SJCRH30 (cell line): ENCODE data around the gene TBXAS1. TPM values are rescaled to one million over a fixed set of nuclear protein-coding genes. Genes with fewer than 3 reads are reported as not detected.

Source experiments
- DNase-seq, 2 experiments: peaks; one replicate each; pipeline ENCODE4 v3.0.0-alpha.2; 2015 to 2020
- H3K27ac ChIP-seq: fragments of 250-450 bp; sonication (Bioruptor Pico); 2 replicates; pipeline ENCODE4 v1.5.1; 2020; ENCODE audit warnings: mild to moderate bottlenecking, moderate library complexity
- H3K27me3 ChIP-seq: fragments of 250-450 bp; sonication (Bioruptor Pico); 2 replicates; pipeline ENCODE4 v1.5.1; 2020; ENCODE audit warnings: mild to moderate bottlenecking, moderate library complexity
- H3K36me3 ChIP-seq: fragments of 250-450 bp; sonication (Bioruptor Pico); 2 replicates; pipeline ENCODE4 v1.5.1; 2020; ENCODE audit warnings: mild to moderate bottlenecking, moderate library complexity
- H3K4me1 ChIP-seq: fragments of 250-450 bp; sonication (Bioruptor Pico); 2 replicates; pipeline ENCODE4 v1.5.1; 2020; ENCODE audit warnings: mild to moderate bottlenecking, moderate library complexity
- H3K4me3 ChIP-seq: fragments of 250-450 bp; sonication (Bioruptor Pico); 2 replicates; pipeline ENCODE4 v1.5.1; 2020; ENCODE audit warnings: mild to moderate bottlenecking, moderate library complexity
- H3K9me3 ChIP-seq: fragments of 250-450 bp; sonication (Bioruptor Pico); replicated peaks from 2 replicates; pipeline ENCODE4 v1.5.1; 2020; ENCODE audit warnings: mild to moderate bottlenecking, moderate library complexity
- total RNA-seq: library from RNA; depleted of rRNA; stranded (reverse); fragments of >200 nt; shearing (Covaris generic); gene quantifications from 2 replicates; pipeline ENCODE4 v1.2.3, GENCODE V29; 2014

Gene TBXAS1
- total RNA-seq, 1 experiment from 2014 or later, result 2.9 TPM

GRCh38 chr7:139941866-139942265 lies 112.8 kb downstream of the TBXAS1 start:
- Histone ChIP-seq H3K36me3 (no peaks in the 10 kb centered on the region), H3K27ac (no peak overlapping the region), H3K4me1 (no peaks in the 10 kb centered on the region), H3K4me3 (no peak overlapping the region), H3K27me3 (no peaks in the 10 kb centered on the region), H3K9me3 (no peaks in the 10 kb centered on the region)
- DNase-seq, result no peak

- DNase-seq, result no peak
- no peaks in the 10 kb centered on the region for H3K4me1 ChIP-seq
Observed at GRCh38 chr7:139942636-139943035, 113.6 kb downstream of the TBXAS1 start.

GRCh38 chr7:139943401-139943800 lies 114.3 kb downstream of the TBXAS1 start:
- H3K4me1 ChIP-seq, result no peaks in the 10 kb centered on the region
- H3K27ac ChIP-seq, result no peak overlapping the region
- no peaks in the 10 kb centered on the region for H3K36me3 ChIP-seq
- DNase-seq, result no peak
- H3K4me3 ChIP-seq, result no peak overlapping the region
- H3K9me3 ChIP-seq, result no peaks in the 10 kb centered on the region
- no peaks in the 10 kb centered on the region for H3K27me3 ChIP-seq

More at GRCh38 chr7:139942636-139943035, 113.6 kb downstream of the TBXAS1 start:
- no peaks in the 10 kb centered on the region for H3K36me3 ChIP-seq
- H3K27ac ChIP-seq, result no peak overlapping the region
- H3K4me3 ChIP-seq, result no peak overlapping the region
- no peaks in the 10 kb centered on the region for H3K9me3 ChIP-seq
- no peaks in the 10 kb centered on the region for H3K27me3 ChIP-seq

DNA sequence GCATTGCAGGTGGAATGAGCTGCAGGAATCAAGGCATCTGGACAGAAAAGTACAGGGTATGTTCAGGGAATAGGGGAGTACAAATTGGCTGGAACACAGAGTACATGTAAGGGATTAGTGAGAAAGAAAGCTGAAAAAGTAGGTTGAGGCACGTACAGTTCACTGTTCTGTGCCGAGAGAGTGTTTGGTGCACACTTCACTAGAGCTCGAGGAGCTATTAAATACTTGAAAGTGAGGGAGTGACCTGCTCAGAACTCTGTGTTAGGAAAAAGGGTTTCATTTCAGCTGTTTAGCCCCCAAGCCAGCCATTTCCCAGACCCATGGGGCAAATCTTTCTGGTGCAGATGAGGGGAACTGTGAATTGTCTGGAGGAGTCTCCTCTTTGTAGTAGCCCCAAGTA lies 115.2 kb downstream of the TBXAS1 start:
- H3K9me3 ChIP-seq, result no peaks in the 10 kb centered on the region
- no peak overlapping the region for H3K27ac ChIP-seq
- no peak overlapping the region for H3K4me3 ChIP-seq
- H3K4me1 ChIP-seq, result no peaks in the 10 kb centered on the region
- no peaks in the 10 kb centered on the region for H3K27me3 ChIP-seq
- DNase-seq, result no peak
- H3K36me3 ChIP-seq, result no peaks in the 10 kb centered on the region

GRCh38 chr7:139946533-139946932 lies 117.5 kb downstream of the TBXAS1 start:
- H3K27me3 ChIP-seq, result no peaks in the 10 kb centered on the region
- no peak for DNase-seq
- H3K9me3 ChIP-seq, result no peaks in the 10 kb centered on the region
- H3K27ac ChIP-seq, result no peak overlapping the region
- no peak overlapping the region for H3K4me3 ChIP-seq
- H3K4me1 ChIP-seq, result no peaks in the 10 kb centered on the region
- no peaks in the 10 kb centered on the region for H3K36me3 ChIP-seq

GRCh38 chr7:139947021-139947420 lies 118.0 kb downstream of the TBXAS1 start:
- Histone ChIP-seq H3K27me3 (no peaks in the 10 kb centered on the region), H3K36me3 (no peaks in the 10 kb centered on the region), H3K4me3 (no peak overlapping the region), H3K4me1 (no peaks in the 10 kb centered on the region), H3K9me3 (no peaks in the 10 kb centered on the region), H3K27ac (no peak overlapping the region)
- DNase-seq, result no peak

GRCh38 chr7:139948167-139948566 lies 119.1 kb downstream of the TBXAS1 start:
- no peak for DNase-seq
- H3K27ac ChIP-seq, result no peak overlapping the region
- H3K36me3 ChIP-seq, result no peaks in the 10 kb centered on the region
- H3K27me3 ChIP-seq, result no peaks in the 10 kb centered on the region
- no peak overlapping the region for H3K4me3 ChIP-seq
- no peaks in the 10 kb centered on the region for H3K9me3 ChIP-seq
- H3K4me1 ChIP-seq, result no peaks in the 10 kb centered on the region

DNA sequence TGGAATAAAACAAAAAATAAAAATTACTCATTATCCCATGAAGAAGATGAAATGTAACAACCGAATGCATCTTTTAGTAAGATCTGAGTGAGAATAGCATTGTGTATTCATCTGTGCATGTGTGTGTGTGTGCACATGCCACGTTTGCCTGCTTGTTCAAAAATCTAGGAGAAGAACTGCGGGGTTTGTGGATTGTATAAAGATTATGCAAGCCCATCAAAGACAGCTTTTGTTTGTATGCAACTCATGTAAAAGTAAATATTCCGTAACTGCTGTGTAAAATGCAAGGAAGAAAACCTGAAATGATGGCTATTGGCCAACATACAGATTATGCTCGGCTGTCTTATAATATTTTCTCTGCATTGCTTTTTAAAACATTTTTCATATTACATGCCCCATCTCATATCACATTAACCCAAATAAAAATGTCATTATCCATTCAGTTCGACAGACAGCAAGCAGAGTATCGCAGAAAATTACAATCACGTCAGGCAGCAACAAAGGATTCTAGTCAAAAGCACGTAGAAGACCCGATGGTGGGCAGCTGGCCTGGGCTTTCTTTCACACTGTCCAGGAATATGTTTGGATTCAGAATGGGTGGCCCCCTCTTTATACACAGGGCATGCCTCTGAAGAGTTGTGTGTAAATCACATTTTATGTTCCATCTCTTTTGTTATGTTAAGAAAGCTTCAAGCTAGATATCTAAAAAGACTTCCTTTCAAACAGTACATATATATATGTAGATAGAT lies 119.7 kb downstream of the TBXAS1 start:
- DNase-seq, result no peak
- no peak overlapping the region for H3K4me3 ChIP-seq
- no peaks in the 10 kb centered on the region for H3K9me3 ChIP-seq
- no peak overlapping the region for H3K27ac ChIP-seq
- no peaks in the 10 kb centered on the region for H3K36me3 ChIP-seq
- no peaks in the 10 kb centered on the region for H3K4me1 ChIP-seq
- H3K27me3 ChIP-seq, result no peaks in the 10 kb centered on the region

DNA sequence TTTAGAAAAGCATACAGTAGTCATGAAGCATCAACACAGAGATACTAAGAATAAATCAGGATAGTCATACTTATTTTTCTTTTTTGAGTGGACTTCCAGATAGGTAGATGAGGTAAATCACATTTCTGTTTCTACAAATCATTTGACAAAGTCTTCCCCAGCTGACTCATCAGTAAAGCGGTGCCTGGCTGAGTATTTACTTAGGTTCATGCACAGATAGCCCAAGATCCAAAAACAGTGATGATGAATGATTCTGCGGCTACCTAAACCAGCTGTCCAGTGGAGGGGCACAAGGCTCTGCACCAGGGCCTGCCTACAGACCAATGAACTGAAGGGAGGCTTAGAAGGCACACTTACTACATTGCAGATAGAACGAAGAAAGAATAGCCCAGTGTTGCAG lies 120.6 kb downstream of the TBXAS1 start:
- Histone ChIP-seq H3K36me3 (no peaks in the 10 kb centered on the region), H3K9me3 (no peaks in the 10 kb centered on the region), H3K27ac (no peak overlapping the region), H3K4me3 (no peak overlapping the region), H3K27me3 (peaks cover 2% of the 10 kb centered on the region; the same call in 1 of the 2 replicates), H3K4me1 (no peaks in the 10 kb centered on the region)
- DNase-seq, result no peak

DNA sequence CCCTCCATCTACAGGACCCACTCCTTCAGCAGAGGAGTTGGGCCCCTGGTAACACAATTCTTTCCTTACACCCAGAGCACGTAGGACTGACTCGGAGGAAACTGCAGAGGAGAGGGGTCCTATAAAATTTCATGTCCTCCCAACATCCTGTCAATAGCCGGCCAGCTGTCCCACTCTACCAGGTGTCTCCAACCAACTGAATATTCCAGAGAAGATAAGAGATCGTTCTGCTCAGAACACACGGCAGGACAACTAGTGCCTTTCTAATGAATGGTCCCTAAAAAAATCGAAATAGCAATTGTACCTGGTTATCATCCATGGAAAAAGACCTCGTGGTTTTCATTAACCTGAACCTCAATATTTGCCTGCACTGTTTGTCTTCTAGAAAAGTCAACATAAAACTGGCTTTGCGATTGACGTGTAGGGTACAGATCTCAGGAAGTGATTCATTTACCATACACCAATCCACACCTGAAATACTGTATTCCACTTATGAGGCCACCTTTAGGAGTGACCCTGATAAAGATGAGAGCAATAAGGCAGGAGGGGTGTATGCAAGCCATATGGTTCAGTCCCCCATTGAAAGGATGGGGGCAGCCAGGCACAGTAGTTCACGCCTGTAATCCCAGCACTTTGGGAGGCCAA lies 121.9 kb downstream of the TBXAS1 start:
- Histone ChIP-seq H3K27ac (no peak overlapping the region), H3K9me3 (no peaks in the 10 kb centered on the region), H3K36me3 (no peaks in the 10 kb centered on the region), H3K4me1 (no peaks in the 10 kb centered on the region), H3K27me3 (peaks cover 3% of the 10 kb centered on the region; the same call in 1 of the 2 replicates), H3K4me3 (no peak overlapping the region)
- no peak for DNase-seq

- no peaks in the 10 kb centered on the region for H3K36me3 ChIP-seq
Observed at GRCh38 chr7:139953229-139953628, 124.2 kb downstream of the TBXAS1 start.

GRCh38 chr7:139955109-139955820 lies 126.2 kb downstream of the TBXAS1 start:
- Histone ChIP-seq H3K36me3 (no peaks in the 10 kb centered on the region), H3K4me1 (no peaks in the 10 kb centered on the region), H3K27me3 (peaks cover 3% of the 10 kb centered on the region; the same call in 1 of the 2 replicates), H3K27ac (no peak overlapping the region), H3K9me3 (no peaks in the 10 kb centered on the region), H3K4me3 (no peak overlapping the region)
- no peak for DNase-seq

More at GRCh38 chr7:139953229-139953628, 124.2 kb downstream of the TBXAS1 start:
- DNase-seq, result no peak
- Histone ChIP-seq H3K4me3 (no peak overlapping the region), H3K27me3 (peaks cover 3% of the 10 kb centered on the region; the same call in 1 of the 2 replicates), H3K9me3 (no peaks in the 10 kb centered on the region), H3K4me1 (no peaks in the 10 kb centered on the region), H3K27ac (no peak overlapping the region)

DNA sequence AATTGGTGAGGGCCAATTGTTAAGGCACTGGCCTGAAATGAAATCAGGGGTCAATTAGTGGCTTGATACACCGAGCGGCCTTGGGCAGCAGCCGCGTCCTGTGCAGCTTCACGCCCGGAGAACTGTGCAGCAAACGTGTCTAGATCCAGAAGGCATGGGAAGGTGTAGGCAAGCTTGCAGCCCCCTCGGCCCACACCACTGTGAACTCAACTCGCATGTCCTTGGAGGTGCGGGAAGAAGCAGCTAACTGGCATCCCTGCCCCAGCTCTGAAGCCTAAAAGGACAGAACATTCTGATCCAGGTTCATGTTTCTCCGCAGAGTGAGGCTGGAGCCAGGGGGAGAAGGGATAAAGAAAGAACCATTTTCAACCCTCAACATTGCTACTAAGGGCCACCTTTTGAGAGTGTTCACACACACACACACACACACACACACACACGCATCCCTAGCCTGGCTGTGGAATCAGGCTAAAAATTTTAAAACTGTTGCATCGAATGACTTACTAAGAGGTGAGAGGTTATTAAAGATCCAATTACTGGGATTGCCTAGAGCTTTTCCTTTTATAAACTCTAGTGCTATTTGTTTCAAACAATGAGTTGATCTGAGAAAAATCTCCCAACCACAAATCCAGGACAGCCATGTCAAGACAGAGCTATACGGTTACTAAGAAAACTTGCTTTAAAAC lies 129.7 kb downstream of the TBXAS1 start:
- Histone ChIP-seq H3K27me3 (peaks cover 3% of the 10 kb centered on the region; the same call in 1 of the 2 replicates), H3K9me3 (no peaks in the 10 kb centered on the region), H3K36me3 (no peaks in the 10 kb centered on the region), H3K27ac (no peak overlapping the region), H3K4me1 (no peaks in the 10 kb centered on the region), H3K4me3 (no peak overlapping the region)
- peak in 1 of 2 experiments; percentile 19 for DNase-seq

DNA sequence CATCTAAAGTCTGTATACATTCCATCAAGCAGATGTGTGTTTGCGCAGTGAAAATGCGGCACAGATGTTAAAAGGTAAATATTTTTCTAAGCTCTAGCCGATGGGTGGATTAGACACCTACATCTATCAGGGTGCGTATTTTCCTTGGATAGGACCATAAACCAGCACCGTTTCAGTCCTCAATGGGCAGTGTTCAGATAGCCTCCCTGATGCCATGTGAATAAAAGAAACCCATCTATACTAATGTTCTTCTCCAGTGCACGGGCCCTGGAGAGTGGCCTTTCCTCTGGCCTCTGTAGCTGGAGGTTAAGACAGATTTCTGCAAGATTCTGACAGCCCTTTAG lies 130.2 kb downstream of the TBXAS1 start:
- Histone ChIP-seq H3K9me3 (no peaks in the 10 kb centered on the region), H3K4me3 (no peak overlapping the region), H3K27ac (no peak overlapping the region), H3K36me3 (no peaks in the 10 kb centered on the region), H3K4me1 (no peaks in the 10 kb centered on the region), H3K27me3 (peaks cover 3% of the 10 kb centered on the region; the same call in 1 of the 2 replicates)
- no peak for DNase-seq

DNA sequence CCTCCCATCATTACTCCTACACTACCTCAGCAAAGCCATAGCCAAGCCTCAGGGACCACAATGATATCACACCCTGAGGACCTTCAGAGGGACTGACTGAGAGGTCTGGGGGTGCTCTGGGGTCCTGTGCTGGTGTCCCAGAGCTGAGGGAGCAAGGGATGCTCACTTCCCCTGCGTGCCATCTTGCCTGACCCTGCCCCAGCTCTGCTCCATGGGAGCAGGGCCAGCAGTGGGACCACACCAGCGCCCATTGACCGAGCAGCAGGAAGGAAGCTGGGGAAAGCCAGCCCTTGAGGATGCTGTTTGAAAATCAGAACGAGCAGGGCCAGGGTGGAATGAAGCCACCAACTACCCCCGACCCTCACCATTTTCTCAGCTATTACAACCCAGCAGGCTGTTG lies 130.7 kb downstream of the TBXAS1 start:
- H3K36me3 ChIP-seq, result no peaks in the 10 kb centered on the region
- no peak overlapping the region for H3K4me3 ChIP-seq
- no peaks in the 10 kb centered on the region; the same call in 1 of the 2 replicates for H3K27me3 ChIP-seq
- H3K4me1 ChIP-seq, result no peaks in the 10 kb centered on the region
- no peak for DNase-seq
- H3K9me3 ChIP-seq, result no peaks in the 10 kb centered on the region
- no peak overlapping the region for H3K27ac ChIP-seq
